CD4-positive, alpha-beta T cell treated with Interleukin-21 for 1 hour (primary cell): ENCODE results near the gene CPSF3.

Experiments
- DNase-seq: peaks from one replicate; pipeline ENCODE4 v3.0.0-alpha.2; 2020

The CPSF3 gene

GRCh38 chr2:9423100-9423921, at the start of gene CPSF3, which contains the start of gene ITGB1BP1:
TSS of gene CPSF3 (plus strand) at chr2:9423654. CDS start at chr2:9423774, 120 bp downstream.
TSS of gene ITGB1BP1 (minus strand) at chr2:9423528. CDS start at chr2:9418697, 4,831 bp downstream.
- peak; percentile 97 for DNase-seq

- no peak for DNase-seq
Measured at GRCh38 chr2:9374071-9374730, 49.3 kb upstream of the CPSF3 start.

GRCh38 chr2:9375857-9376428, 47.5 kb upstream of the CPSF3 start:
- no peak for DNase-seq

GRCh38 chr2:9377461-9378097, 45.9 kb upstream of the CPSF3 start:
- DNase-seq = no peak

- no peak for DNase-seq
Measured at GRCh38 chr2:9378433-9379390, 44.7 kb upstream of the CPSF3 start.

GRCh38 chr2:9379391-9379755, 44.1 kb upstream of the CPSF3 start:
- DNase-seq = no peak

- DNase-seq = no peak
Measured at GRCh38 chr2:9380702-9381628, 42.5 kb upstream of the CPSF3 start.

- DNase-seq = no peak
Measured at GRCh38 chr2:9382604-9383235, 40.7 kb upstream of the CPSF3 start.

- DNase-seq = no peak
Measured at GRCh38 chr2:9384521-9384920, 38.9 kb upstream of the CPSF3 start.

GRCh38 chr2:9385841-9386240, 37.6 kb upstream of the CPSF3 start:
- no peak for DNase-seq

GRCh38 chr2:9388199-9388681, 35.2 kb upstream of the CPSF3 start:
- no peak for DNase-seq

- no peak for DNase-seq
Measured at GRCh38 chr2:9388950-9389911, 34.2 kb upstream of the CPSF3 start.

GRCh38 chr2:9390151-9390850, 33.2 kb upstream of the CPSF3 start:
- DNase-seq = no peak

- no peak for DNase-seq
Measured at GRCh38 chr2:9390991-9391390, 32.5 kb upstream of the CPSF3 start.

- no peak for DNase-seq
Measured at GRCh38 chr2:9391961-9392720, 31.3 kb upstream of the CPSF3 start.

- no peak for DNase-seq
Measured at GRCh38 chr2:9392898-9393765, 30.3 kb upstream of the CPSF3 start.

GRCh38 chr2:9394816-9395215, 28.6 kb upstream of the CPSF3 start:
- DNase-seq = no peak
